Parathyroid adenoma (tissue), 2 donors: ENCODE results near the gene H2AZ2.

Experiments used
- H2AFZ ChIP-seq: fragments of 300-600 bp; sonication (generic); one replicate; pipeline ENCODE4 v1.7.0; 2017; ENCODE audit warnings: antibody characterized with exemption, mild to moderate bottlenecking
- H3K27ac ChIP-seq: fragments of 300-600 bp; sonication (generic); one replicate; pipeline ENCODE4 v1.7.0; 2017
- H3K27me3 ChIP-seq: fragments of 300-600 bp; sonication (generic); one replicate; pipeline ENCODE4 v1.7.0; 2017; ENCODE audit warnings: low read length; ENCODE audit not compliant: control insufficient read depth, insufficient read depth
- H3K36me3 ChIP-seq: fragments of 300-600 bp; sonication (generic); one replicate; pipeline ENCODE4 v1.7.0; 2017; ENCODE audit warnings: low read length; ENCODE audit not compliant: control insufficient read depth, insufficient read depth
- H3K4me1 ChIP-seq: fragments of 300-600 bp; sonication (generic); one replicate; pipeline ENCODE4 v1.7.0; 2017; ENCODE audit warnings: control low read depth
- H3K4me2 ChIP-seq: fragments of 300-600 bp; sonication (generic); one replicate; pipeline ENCODE4 v1.7.0; 2017; ENCODE audit warnings: low read length
- H3K4me3 ChIP-seq: fragments of 300-600 bp; sonication (generic); one replicate; pipeline ENCODE4 v1.7.0; 2017; ENCODE audit warnings: low read depth, low read length
- H3K79me2 ChIP-seq: fragments of 300-600 bp; sonication (generic); one replicate; pipeline ENCODE4 v1.7.0; 2017; ENCODE audit warnings: control low read depth
- H3K9ac ChIP-seq: fragments of 300-600 bp; sonication (generic); one replicate; pipeline ENCODE4 v1.7.0; 2017; ENCODE audit warnings: mild to moderate bottlenecking
- H3K9me3 ChIP-seq: fragments of 300-600 bp; sonication (generic); one replicate; pipeline ENCODE4 v1.7.0; 2017; ENCODE audit warnings: low read length; ENCODE audit not compliant: control insufficient read depth
- CTCF ChIP-seq: fragments of 300-600 bp; sonication (generic); IDR thresholded peaks from one replicate; pipeline ENCODE4 v1.7.0; 2017; ENCODE audit warnings: antibody characterized with exemption, mild to moderate bottlenecking
- donor health status: primary hyperparathyroidism.

The H2AZ2 gene

GRCh38 chr7:44802418-44803025 lies 45.4 kb downstream of the H2AZ2 start:
- peaks cover 15% of the 10 kb centered on the region for H3K4me1 ChIP-seq
- H3K9me3 ChIP-seq, result no peaks in the 10 kb centered on the region
- no peak overlapping the region for H3K9ac ChIP-seq
- H3K27ac ChIP-seq, result no peak overlapping the region
- H2AFZ ChIP-seq, result no peak overlapping the region
- H3K4me2 ChIP-seq, result no peak overlapping the region
- H3K36me3 ChIP-seq, result no peaks in the 10 kb centered on the region
- no peak for TF ChIP-seq CTCF
- H3K79me2 ChIP-seq, result peaks cover 20% of the 10 kb centered on the region
- no peak overlapping the region for H3K4me3 ChIP-seq
- no peaks in the 10 kb centered on the region for H3K27me3 ChIP-seq

- Histone ChIP-seq H3K27ac (no peak overlapping the region), H3K4me1 (peaks cover 15% of the 10 kb centered on the region), H3K79me2 (peaks cover 22% of the 10 kb centered on the region), H3K36me3 (no peaks in the 10 kb centered on the region), H3K9ac (no peak overlapping the region), H3K9me3 (no peaks in the 10 kb centered on the region), H2AFZ (no peak overlapping the region), H3K4me3 (no peak overlapping the region), H3K27me3 (no peaks in the 10 kb centered on the region), H3K4me2 (no peak overlapping the region)
- no peak for TF ChIP-seq CTCF
Measured at GRCh38 chr7:44801890-44802289, 46.0 kb downstream of the H2AZ2 start.

- peaks cover 15% of the 10 kb centered on the region for H3K4me1 ChIP-seq
- H3K36me3 ChIP-seq, result no peaks in the 10 kb centered on the region
- H3K27ac ChIP-seq, result no peak overlapping the region
- H3K79me2 ChIP-seq, result peaks cover 22% of the 10 kb centered on the region
- no peaks in the 10 kb centered on the region for H3K27me3 ChIP-seq
- no peak overlapping the region for H2AFZ ChIP-seq
- no peak overlapping the region for H3K4me2 ChIP-seq
- H3K9ac ChIP-seq, result no peak overlapping the region
- H3K4me3 ChIP-seq, result no peak overlapping the region
- TF ChIP-seq CTCF, result no peak
- H3K9me3 ChIP-seq, result no peaks in the 10 kb centered on the region
Measured at GRCh38 chr7:44799939-44800338, 47.9 kb downstream of the H2AZ2 start.

- Histone ChIP-seq H3K36me3 (no peaks in the 10 kb centered on the region), H3K27ac (peak overlapping the region; percentile 100)
Measured at GRCh38 chr7:44798649-44799305, 49.1 kb downstream of the H2AZ2 start.

More at GRCh38 chr7:44798649-44799305, 49.1 kb downstream of the H2AZ2 start:
- Histone ChIP-seq H3K4me2 (peak overlapping the region; percentile 82), H3K9me3 (no peaks in the 10 kb centered on the region), H3K4me3 (no peak overlapping the region), H3K9ac (no peak overlapping the region), H3K27me3 (no peaks in the 10 kb centered on the region), H2AFZ (no peak overlapping the region), H3K79me2 (peaks cover 22% of the 10 kb centered on the region), H3K4me1 (peaks cover 15% of the 10 kb centered on the region)
- TF ChIP-seq CTCF, result no peak
